Left ventricle myocardium superior (tissue), 1 donor: ENCODE measurements around the gene RPL28. TPM values are rescaled to one million over a fixed set of nuclear protein-coding genes. Genes with fewer than 3 reads are reported as not detected.
"Not testable (repeated sequence)": the region's sequence is repeated elsewhere in the genome, so short reads cannot be mapped to it uniquely, and the experiment has no call there.

Source experiments
- ATAC-seq: fragments of 200-7000 bp; cut with Tn5 transposase; one replicate; pipeline ENCODE4 v1.9.1; 2020; ENCODE audit warnings: mild to moderate bottlenecking, moderate library complexity
- DNase-seq: peaks from one replicate; pipeline ENCODE4 v3.0.0-alpha.2; 2020
- intact Hi-C: fragments of 100-400 bp; cut with micrococcal nuclease; formaldehyde crosslinking; loops from one replicate; pipeline ENCODE4 v1.11.0; 2022
- total RNA-seq: library from RNA; stranded (reverse); fragmentation: NEBNext Ultra II Directional; extraction: Animal tissue kit (Norgen Biotek cat#: 25700); gene quantifications from one replicate; pipeline ENCODE4 v1.2.1, GENCODE V29; 2021
- donor health status: DM: no; HTN: yes; CAD: no; lungs with severe emphysema.

The RPL28 gene
- total RNA-seq, 1 donor from 2014 or later, result 557 TPM

GRCh38 chr19:55408533-55408872 lies 22.8 kb downstream of the RPL28 start:
- DNase-seq (no peak), ATAC-seq (no peak)
- intact Hi-C loops, result no loop called here

GRCh38 chr19:55409179-55409578 lies 23.4 kb downstream of the RPL28 start:
- DNase-seq, ATAC-seq, intact Hi-C loops: not testable (repeated sequence)

- intact Hi-C loops, result no loop called here
Observed at GRCh38 chr19:55410168-55410567, 24.4 kb downstream of the RPL28 start.

GRCh38 chr19:55418185-55418584 lies 32.5 kb downstream of the RPL28 start:
- ATAC-seq (peak; percentile 85), DNase-seq (no peak)
- intact Hi-C loops, result no loop called here

More at GRCh38 chr19:55410168-55410567, 24.4 kb downstream of the RPL28 start:
- DNase-seq, result no peak
- ATAC-seq, result no peak

GRCh38 chr19:55419103-55419502 lies 33.4 kb downstream of the RPL28 start:
- intact Hi-C loops, result no loop called here
- no peak for ATAC-seq
- no peak for DNase-seq

- intact Hi-C loops, result no loop called here
- DNase-seq (no peak), ATAC-seq (no peak)
Observed at GRCh38 chr19:55419624-55420236, 34.0 kb downstream of the RPL28 start.

- DNase-seq, ATAC-seq, intact Hi-C loops: not testable (repeated sequence)
Observed at GRCh38 chr19:55421281-55421680, 35.5 kb downstream of the RPL28 start.

GRCh38 chr19:55423225-55424005 lies 37.7 kb downstream of the RPL28 start:
- no peak for DNase-seq
- ATAC-seq, result no peak
- intact Hi-C loops, result no loop called here

GRCh38 chr19:55424518-55424917 lies 38.8 kb downstream of the RPL28 start:
- intact Hi-C loops, result no loop called here
- DNase-seq (no peak), ATAC-seq (no peak)

GRCh38 chr19:55426042-55426441 lies 40.3 kb downstream of the RPL28 start:
- ATAC-seq, result no peak
- DNase-seq, result no peak
- intact Hi-C loops, result no loop called here

- ATAC-seq (no peak), DNase-seq (no peak)
- intact Hi-C loops, result no loop called here
Observed at GRCh38 chr19:55431183-55431582, 45.5 kb downstream of the RPL28 start.

- intact Hi-C loops, result no loop called here
- ATAC-seq (no peak), DNase-seq (no peak)
Observed at GRCh38 chr19:55432241-55432959, 46.7 kb downstream of the RPL28 start.

- intact Hi-C loops, result no loop called here
- no peak for DNase-seq
- no peak for ATAC-seq
Observed at GRCh38 chr19:55433292-55433691, 47.6 kb downstream of the RPL28 start.

- ATAC-seq (no peak), DNase-seq (no peak)
- intact Hi-C loops, result no loop called here
Observed at GRCh38 chr19:55434356-55434919, 48.7 kb downstream of the RPL28 start.

GRCh38 chr19:55435020-55435419 lies 49.3 kb downstream of the RPL28 start:
- no peak for ATAC-seq
- DNase-seq, result no peak

GRCh38 chr19:55436847-55437246 lies 51.1 kb downstream of the RPL28 start:
- no peak for DNase-seq
- intact Hi-C loops, result no loop called here
- no peak for ATAC-seq

More at GRCh38 chr19:55435020-55435419, 49.3 kb downstream of the RPL28 start:
- intact Hi-C loops, result no loop called here

- ATAC-seq (peak; percentile 89), DNase-seq (peak; percentile 73)
- intact Hi-C loops, result no loop called here
Observed at GRCh38 chr19:55437410-55437809, 51.7 kb downstream of the RPL28 start.

- no peak for ATAC-seq
Observed at GRCh38 chr19:55439052-55439451, 53.3 kb downstream of the RPL28 start.

GRCh38 chr19:55440411-55441105 lies 54.8 kb downstream of the RPL28 start:
- intact Hi-C loops, result no loop called here
- DNase-seq, result no peak
- no peak for ATAC-seq

More at GRCh38 chr19:55439052-55439451, 53.3 kb downstream of the RPL28 start:
- intact Hi-C loops, result no loop called here
- DNase-seq, result no peak
